Measurements from ENCODE around the gene KCNJ5.
"Not testable (repeated sequence)": the region's sequence is repeated elsewhere in the genome, so short reads cannot be mapped to it uniquely, and the experiment has no call there.

The KCNJ5 gene

GRCh38 chr11:128913806-128914205 lies 22.6 kb downstream of the KCNJ5 start:
- no peak for DNase-seq (ENCODE audit: low read depth)

- no peak for DNase-seq (ENCODE audit: low read depth)
Measured at GRCh38 chr11:128914216-128915148, 23.3 kb downstream of the KCNJ5 start.

- no peak for DNase-seq (ENCODE audit: low read depth)
Measured at GRCh38 chr11:128915149-128915521, 24.0 kb downstream of the KCNJ5 start.

GRCh38 chr11:128916037-128916572 lies 24.9 kb downstream of the KCNJ5 start:
- DNase-seq (ENCODE audit: low read depth), result no peak

- no peak for DNase-seq (ENCODE audit: low read depth)
Measured at GRCh38 chr11:128916681-128917080, 25.5 kb downstream of the KCNJ5 start.

- DNase-seq (ENCODE audit: low read depth), result no peak
Measured at GRCh38 chr11:128917144-128917724, 26.1 kb downstream of the KCNJ5 start.

- no peak for DNase-seq (ENCODE audit: low read depth)
Measured at GRCh38 chr11:128919216-128919615, 28.1 kb downstream of the KCNJ5 start.

- DNase-seq (ENCODE audit: low read depth), result not testable (repeated sequence)
Measured at GRCh38 chr11:128919635-128920034, 28.5 kb downstream of the KCNJ5 start.

- no peak for DNase-seq (ENCODE audit: low read depth)
Measured at GRCh38 chr11:128920666-128921065, 29.5 kb downstream of the KCNJ5 start.

- no peak for DNase-seq (ENCODE audit: low read depth)
Measured at GRCh38 chr11:128921793-128922192, 30.6 kb downstream of the KCNJ5 start.

GRCh38 chr11:128924104-128924503 lies 32.9 kb downstream of the KCNJ5 start:
- DNase-seq (ENCODE audit: low read depth), result no peak

GRCh38 chr11:128924510-128925249 lies 33.5 kb downstream of the KCNJ5 start:
- DNase-seq (ENCODE audit: low read depth), result no peak

- no peak for DNase-seq (ENCODE audit: low read depth)
Measured at GRCh38 chr11:128925250-128925600, 34.1 kb downstream of the KCNJ5 start.

GRCh38 chr11:128926000-128926399 lies 34.8 kb downstream of the KCNJ5 start:
- no peak for DNase-seq (ENCODE audit: low read depth)

- DNase-seq (ENCODE audit: low read depth), result no peak
Measured at GRCh38 chr11:128926437-128927107, 35.4 kb downstream of the KCNJ5 start.

- DNase-seq (ENCODE audit: low read depth), result no peak
Measured at GRCh38 chr11:128927108-128927461, 35.9 kb downstream of the KCNJ5 start.

- no peak for DNase-seq (ENCODE audit: low read depth)
Measured at GRCh38 chr11:128927683-128928336, 36.7 kb downstream of the KCNJ5 start.

- DNase-seq (ENCODE audit: low read depth), result no peak
Measured at GRCh38 chr11:128928400-128928799, 37.2 kb downstream of the KCNJ5 start.

- DNase-seq (ENCODE audit: low read depth), result no peak
Measured at GRCh38 chr11:128929468-128929867, 38.3 kb downstream of the KCNJ5 start.

GRCh38 chr11:128929991-128930390 lies 38.8 kb downstream of the KCNJ5 start:
- DNase-seq (ENCODE audit: low read depth), result no peak

GRCh38 chr11:128931066-128931465 lies 39.9 kb downstream of the KCNJ5 start:
- no peak for DNase-seq (ENCODE audit: low read depth)

- no peak for DNase-seq (ENCODE audit: low read depth)
Measured at GRCh38 chr11:128931668-128932067, 40.5 kb downstream of the KCNJ5 start.

Data from activated T-cell treated with anti-CD3 and anti-CD28 coated beads for 48 hours (primary cell).